GM18511 (cell line): ENCODE measurements around the gene LRRIQ4.

ENCODE experiments used
- ATAC-seq: cut with Tn5 transposase; IDR thresholded peaks from one replicate; pipeline ENCODE4 v1.9.1; 2021; ENCODE audit warnings: mild to moderate bottlenecking, moderate library complexity; ENCODE audit not compliant: unreplicated experiment

The LRRIQ4 gene

GRCh38 chr3:169850618-169851017, 37.9 kb downstream of the LRRIQ4 start:
- no peak for ATAC-seq

GRCh38 chr3:169855514-169855913, 42.8 kb downstream of the LRRIQ4 start:
- ATAC-seq = no peak

GRCh38 chr3:169857811-169858210, 45.1 kb downstream of the LRRIQ4 start:
- ATAC-seq = no peak

GRCh38 chr3:169861871-169862270, 49.2 kb downstream of the LRRIQ4 start:
- ATAC-seq = no peak

- ATAC-seq = peak; percentile 77
These were observed 50.8 kb downstream of the LRRIQ4 start for GRCh38 chr3:169863458-169863899.

GRCh38 chr3:169864270-169864669, 51.6 kb downstream of the LRRIQ4 start:
- ATAC-seq = no peak

GRCh38 chr3:169865176-169865767, 52.6 kb downstream of the LRRIQ4 start:
- ATAC-seq = peak; percentile 57

GRCh38 chr3:169867584-169868210, 55.0 kb downstream of the LRRIQ4 start:
- no peak for ATAC-seq

GRCh38 chr3:169868369-169868768, 55.7 kb downstream of the LRRIQ4 start:
- no peak for ATAC-seq

GRCh38 chr3:169869484-169870220, 57.0 kb downstream of the LRRIQ4 start, which contains the start of gene LRRC31:
Gene LRRC31, minus strand, starts transcription at chr3:169869935. Its CDS starts 128 bp downstream, at chr3:169869807.
- ATAC-seq = no peak

- no peak for ATAC-seq
These were observed 58.6 kb downstream of the LRRIQ4 start for GRCh38 chr3:169871129-169871886.

GRCh38 chr3:169879013-169879557, 66.4 kb downstream of the LRRIQ4 start:
- ATAC-seq = no peak

GRCh38 chr3:169879845-169880575, 67.3 kb downstream of the LRRIQ4 start:
- ATAC-seq = no peak

GRCh38 chr3:169880576-169881250, 68.0 kb downstream of the LRRIQ4 start:
- ATAC-seq = no peak

- ATAC-seq = no peak
These were observed 74.0 kb downstream of the LRRIQ4 start for GRCh38 chr3:169886671-169887070.
